GM12874 (cell line): ENCODE results near the gene MCTP1.

Experiments used
- TF ChIP-seq, protein P1 (sequence below): IDR thresholded peaks from 2 replicates; pipeline ENCODE4 v1.5.1; 2011; ENCODE audit warnings: low read depth, mild to moderate bottlenecking, control low read depth, low read length, moderate library complexity; ENCODE audit not compliant: insufficient read depth

MCTP1 gene

DNA sequence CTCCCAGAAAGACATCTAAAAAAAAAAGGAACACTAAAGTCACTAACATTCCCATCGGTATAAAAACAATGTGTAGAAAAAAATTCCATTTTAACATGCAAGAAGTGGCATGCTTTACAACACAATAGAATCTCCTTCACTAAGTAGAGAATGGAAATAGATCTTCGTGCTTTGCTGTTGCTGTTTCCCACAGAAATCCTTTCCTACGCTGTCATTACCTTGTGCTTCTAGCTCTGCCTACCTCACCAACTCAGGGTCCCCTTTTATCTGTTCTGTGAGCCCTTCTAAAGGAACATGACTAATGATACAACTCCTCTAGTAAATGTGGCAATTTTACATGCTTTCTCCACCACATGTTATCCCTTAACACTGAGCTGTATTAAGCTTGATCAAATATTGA, 202.9 kb downstream of the MCTP1 start:
- TF ChIP-seq, protein P1, sequence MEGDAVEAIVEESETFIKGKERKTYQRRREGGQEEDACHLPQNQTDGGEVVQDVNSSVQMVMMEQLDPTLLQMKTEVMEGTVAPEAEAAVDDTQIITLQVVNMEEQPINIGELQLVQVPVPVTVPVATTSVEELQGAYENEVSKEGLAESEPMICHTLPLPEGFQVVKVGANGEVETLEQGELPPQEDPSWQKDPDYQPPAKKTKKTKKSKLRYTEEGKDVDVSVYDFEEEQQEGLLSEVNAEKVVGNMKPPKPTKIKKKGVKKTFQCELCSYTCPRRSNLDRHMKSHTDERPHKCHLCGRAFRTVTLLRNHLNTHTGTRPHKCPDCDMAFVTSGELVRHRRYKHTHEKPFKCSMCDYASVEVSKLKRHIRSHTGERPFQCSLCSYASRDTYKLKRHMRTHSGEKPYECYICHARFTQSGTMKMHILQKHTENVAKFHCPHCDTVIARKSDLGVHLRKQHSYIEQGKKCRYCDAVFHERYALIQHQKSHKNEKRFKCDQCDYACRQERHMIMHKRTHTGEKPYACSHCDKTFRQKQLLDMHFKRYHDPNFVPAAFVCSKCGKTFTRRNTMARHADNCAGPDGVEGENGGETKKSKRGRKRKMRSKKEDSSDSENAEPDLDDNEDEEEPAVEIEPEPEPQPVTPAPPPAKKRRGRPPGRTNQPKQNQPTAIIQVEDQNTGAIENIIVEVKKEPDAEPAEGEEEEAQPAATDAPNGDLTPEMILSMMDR = no peak

DNA sequence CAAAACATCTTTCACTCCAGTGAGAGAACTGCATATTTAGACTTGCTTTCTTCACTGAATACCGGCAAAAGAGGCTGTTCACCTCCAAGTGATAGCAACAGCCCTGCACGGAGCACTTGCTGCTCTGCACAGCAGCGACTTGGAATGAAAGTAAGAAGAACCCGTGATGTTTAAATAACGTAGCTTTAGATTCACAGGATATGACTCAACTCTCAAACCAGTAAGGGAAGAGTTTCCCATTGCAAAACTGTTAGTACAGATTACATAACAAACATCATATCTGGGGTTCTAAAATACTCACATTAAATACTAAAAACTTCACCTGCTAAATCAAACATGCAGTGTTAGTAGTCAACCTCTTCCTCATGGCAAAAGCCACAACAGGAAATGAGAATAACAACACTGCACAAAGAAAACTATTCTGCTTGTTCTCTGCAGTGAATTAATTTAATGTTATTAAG, 203.4 kb downstream of the MCTP1 start:
- TF ChIP-seq, protein P1 = no peak

DNA sequence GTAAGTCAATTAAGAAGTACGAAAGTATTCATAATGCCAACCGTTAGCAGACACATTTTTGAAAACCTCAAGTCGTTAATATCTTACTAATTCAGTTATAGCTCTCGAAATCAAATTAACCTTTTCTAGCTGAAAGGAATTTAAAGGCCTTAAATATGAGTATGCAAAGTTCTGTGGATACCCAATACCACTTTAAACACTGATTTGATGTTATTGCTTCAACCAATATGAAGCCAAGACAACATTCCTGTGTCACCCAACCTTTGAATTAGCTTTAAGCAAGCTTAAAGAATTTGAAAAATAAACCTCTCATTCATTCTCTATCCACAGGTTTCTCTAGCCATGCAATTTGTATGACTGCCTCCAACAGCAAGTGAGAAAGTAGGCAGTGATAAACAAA, 204.5 kb downstream of the MCTP1 start:
- TF ChIP-seq, protein P1 = no peak

DNA sequence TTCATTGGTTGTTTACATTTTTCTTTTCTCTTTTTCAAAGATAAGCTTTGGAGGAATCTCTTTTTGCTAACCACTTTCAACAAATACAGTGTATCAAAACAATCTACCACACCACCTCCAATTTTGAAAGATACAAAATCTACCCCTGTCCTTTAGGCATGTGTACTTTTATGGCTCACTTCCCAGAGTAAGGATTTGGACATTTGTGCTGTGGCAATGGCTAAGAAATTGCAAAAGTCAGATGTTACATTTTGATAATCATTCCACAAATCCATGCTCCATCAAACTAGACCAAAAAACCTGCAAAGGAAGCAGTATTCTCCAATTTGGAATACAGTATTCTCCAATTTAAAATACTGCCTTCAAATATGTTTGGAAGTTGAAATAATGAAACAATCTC, 204.9 kb downstream of the MCTP1 start:
- TF ChIP-seq, protein P1 = no peak

DNA sequence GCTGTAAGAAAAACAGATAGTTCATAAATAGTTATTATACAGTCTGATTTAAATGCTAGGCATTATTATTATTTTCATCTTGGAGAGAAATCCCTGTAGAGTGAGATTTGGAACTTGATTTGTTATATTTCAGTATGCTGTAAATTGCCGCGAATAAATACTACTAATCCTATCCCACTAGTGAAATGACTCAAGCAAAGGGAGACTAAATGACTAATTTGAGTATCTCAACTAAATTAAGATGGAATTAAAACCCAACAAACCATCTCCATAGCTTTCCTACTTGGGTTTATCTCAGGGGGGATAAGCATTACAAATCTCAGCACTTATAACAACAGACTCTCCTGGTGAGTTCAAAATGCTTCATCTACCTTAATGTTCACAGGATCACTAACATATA, 206.0 kb downstream of the MCTP1 start:
- TF ChIP-seq, protein P1 = no peak

DNA sequence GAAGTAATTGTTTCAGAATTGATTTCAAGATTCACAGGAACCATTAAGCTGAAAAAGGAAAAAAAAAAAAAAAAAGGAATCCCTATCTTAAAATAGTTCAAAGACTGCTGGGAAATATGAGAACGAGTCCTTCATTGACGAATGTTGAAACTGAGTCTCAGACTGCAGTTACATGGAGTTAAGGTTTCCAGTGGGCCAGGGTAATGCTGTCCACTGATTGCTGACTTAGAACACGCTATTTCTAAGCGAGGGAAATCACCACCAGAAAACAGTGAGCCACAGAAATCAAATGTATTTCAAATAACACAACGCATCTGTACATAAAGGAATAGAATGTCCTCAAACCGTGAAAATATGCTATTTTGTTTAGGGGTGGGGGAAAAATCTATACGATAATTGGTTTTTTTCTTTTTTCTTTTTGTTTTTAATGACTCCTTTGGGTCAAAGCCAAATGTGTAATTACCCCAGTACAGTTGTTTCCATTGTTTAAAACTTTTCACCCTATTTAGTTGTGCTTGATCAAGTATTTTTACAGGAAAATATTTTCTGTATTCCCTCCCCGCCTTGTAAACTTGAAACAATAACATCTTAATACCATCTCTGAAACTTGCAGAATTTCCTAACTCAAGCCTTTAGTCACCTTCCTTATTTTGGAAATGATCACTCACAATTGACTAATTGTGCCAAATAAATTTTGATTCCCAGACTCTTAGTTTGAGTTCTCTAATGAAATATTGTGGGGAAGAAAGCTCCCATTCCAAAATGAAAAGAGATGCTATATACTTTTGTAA, 208.3 kb downstream of the MCTP1 start:
- TF ChIP-seq, protein P1 = no peak

DNA sequence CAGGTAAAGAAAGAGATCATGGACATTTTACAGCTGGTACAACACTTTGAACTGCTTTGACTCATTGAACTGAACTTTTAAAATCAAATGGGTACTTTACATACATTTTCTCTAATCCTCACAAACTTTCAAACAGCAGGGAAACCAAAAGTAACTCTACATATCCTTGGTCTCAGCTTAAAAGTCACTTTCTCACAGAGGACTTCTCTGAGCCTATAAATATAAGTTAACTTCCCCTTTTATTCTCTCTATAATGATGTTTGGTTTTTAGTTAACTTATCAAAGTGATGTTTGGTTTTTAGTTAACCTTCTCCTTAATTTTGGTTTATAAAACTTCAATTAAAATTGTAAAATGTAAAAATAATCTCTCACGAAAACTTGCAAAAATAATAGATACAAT, 209.8 kb downstream of the MCTP1 start:
- TF ChIP-seq, protein P1 = no peak
